Large intestine (tissue), 3 donors: Measurements from ENCODE around the gene OR7A5. TPM values are rescaled to one million over a fixed set of nuclear protein-coding genes. Genes with fewer than 3 reads are reported as not detected.
A peak's percentile ranks its signal among the peaks of the same experiment; 100 is the strongest.
"Not testable (repeated sequence)": the region's sequence is repeated elsewhere in the genome, so short reads cannot be mapped to it uniquely, and the experiment has no call there.

ENCODE experiments used
- DNase-seq, 2 donors: peaks; one replicate each; pipeline versions ENCODE4 v3.0.0 to v3.0.0-alpha.2; 2013
- H3K27ac ChIP-seq: one replicate; pipeline ENCODE4 v1.5.1; 2013; ENCODE audit warnings: low read length
- H3K27me3 ChIP-seq: 2 replicates; pipeline ENCODE4 v1.6.1; 2013; ENCODE audit warnings: low read length; ENCODE audit not compliant: control insufficient read depth, insufficient read depth
- H3K36me3 ChIP-seq: 2 replicates; pipeline ENCODE4 v1.6.1; 2013; ENCODE audit warnings: low read length; ENCODE audit not compliant: control insufficient read depth, insufficient read depth
- H3K4me1 ChIP-seq: one replicate; pipeline ENCODE4 v1.6.1; 2013; ENCODE audit warnings: low read length; ENCODE audit not compliant: control insufficient read depth, insufficient read depth
- H3K4me3 ChIP-seq: one replicate; pipeline ENCODE4 v1.5.1; 2013; ENCODE audit warnings: low read length
- H3K9me3 ChIP-seq: one replicate; pipeline ENCODE4 v1.6.1; 2013; ENCODE audit warnings: mild to moderate bottlenecking, low read depth, low read length, moderate library complexity; ENCODE audit not compliant: control insufficient read depth
- WGBS: methylation state at CpG from one replicate; pipeline ENCODE4 v1.1.5; 2013; ENCODE audit warnings: low lambda C conversion rate; ENCODE audit not compliant: insufficient coverage; 5-methylcytosine and 5-hydroxymethylcytosine counted together
- polyA plus RNA-seq: library from polyadenylated mRNA; unstranded; fragments of 120-200 nt; gene quantifications from one replicate; pipeline ENCODE4 v1.2.1, GENCODE V29; 2013

Gene OR7A5
- polyA plus RNA-seq, 1 donor, result not detected

DNA sequence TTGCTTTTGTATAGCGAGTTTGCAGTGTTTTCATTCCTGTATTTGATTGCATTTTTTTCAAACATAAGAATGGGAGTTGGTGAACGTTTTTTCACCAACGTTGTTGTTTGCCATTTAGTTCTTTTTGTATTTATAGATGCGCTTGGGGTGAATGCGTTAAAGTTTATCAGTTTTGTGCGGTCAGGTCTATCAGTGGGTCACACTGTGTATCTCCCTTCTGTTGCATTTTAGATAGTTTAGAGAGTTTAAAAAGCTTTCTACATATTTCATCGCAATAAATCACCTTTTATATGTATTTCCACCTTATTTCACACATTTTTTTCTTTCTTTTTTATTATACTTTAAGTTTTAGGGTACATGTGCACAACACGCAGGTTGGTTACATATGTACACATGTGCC is 16.4 kb downstream of the OR7A5 start:
- Histone ChIP-seq H3K9me3 (no peaks in the 10 kb centered on the region), H3K27me3 (no peaks in the 10 kb centered on the region), H3K27ac (no peak overlapping the region), H3K36me3 (no peaks in the 10 kb centered on the region), H3K4me1 (no peaks in the 10 kb centered on the region), H3K4me3 (no peak overlapping the region)
- DNase-seq, result no peak
- 57% methylated on average over 4 of the region's 8 CpGs for WGBS

DNA sequence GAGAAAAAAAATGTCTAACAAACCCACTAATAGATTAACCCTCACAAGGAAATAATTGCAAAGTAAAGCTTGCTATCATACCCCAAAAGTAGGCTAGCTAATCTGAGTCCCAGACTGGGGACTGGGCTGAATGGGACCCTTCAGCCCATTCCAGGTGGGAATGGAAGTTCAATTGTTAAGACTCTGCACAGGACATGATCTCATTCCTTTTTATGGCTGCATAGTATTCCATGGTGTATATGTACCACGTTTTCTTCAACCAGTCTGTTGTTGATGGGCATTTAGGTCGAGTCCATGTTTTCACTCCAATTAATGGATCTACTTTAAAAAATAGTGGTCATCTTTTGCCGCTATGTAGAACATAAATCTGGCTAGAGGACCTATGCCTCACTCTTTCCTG is 17.9 kb downstream of the OR7A5 start:
- no CpG with 5 or more reads among the region's 3 CpGs for WGBS
- H3K9me3 ChIP-seq, result no peaks in the 10 kb centered on the region
- H3K4me3 ChIP-seq, result no peak overlapping the region
- no peak for DNase-seq
- H3K27ac ChIP-seq, result no peak overlapping the region
- no peaks in the 10 kb centered on the region for H3K27me3 ChIP-seq
- H3K4me1 ChIP-seq, result no peaks in the 10 kb centered on the region
- no peaks in the 10 kb centered on the region for H3K36me3 ChIP-seq

DNA sequence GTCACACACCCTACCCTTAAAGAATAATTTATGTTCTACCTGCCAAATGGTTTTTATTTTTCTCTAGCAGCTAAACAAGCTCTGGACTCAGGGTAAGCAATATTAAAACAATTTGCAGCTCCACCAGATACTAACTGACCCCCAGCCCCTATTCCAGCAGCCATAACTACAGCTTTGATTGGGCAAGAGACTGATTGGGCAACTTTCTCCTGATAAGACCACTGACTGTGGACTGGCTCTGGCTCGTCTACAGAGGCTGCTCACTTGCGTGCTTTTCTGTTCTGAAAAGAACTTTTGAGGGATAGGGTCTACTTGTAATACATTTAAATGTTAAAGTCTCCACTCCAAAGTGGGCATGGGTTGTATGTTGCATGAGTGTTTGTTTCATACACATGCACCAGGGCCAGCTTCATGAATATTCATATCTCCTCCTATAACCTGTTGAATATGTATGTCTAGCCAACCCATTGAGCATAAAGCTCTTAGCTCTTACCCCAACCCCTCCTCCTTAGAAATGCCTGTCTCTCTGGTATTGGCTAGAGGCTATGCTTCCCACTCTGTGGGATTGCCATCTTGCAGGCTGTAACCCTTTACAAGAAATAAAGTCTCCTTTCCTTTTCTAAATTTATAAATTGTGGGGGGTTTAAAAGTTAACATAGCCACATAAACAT is 19.9 kb downstream of the OR7A5 start:
- Histone ChIP-seq H3K4me3 (no peak overlapping the region), H3K27me3 (no peaks in the 10 kb centered on the region), H3K4me1 (no peaks in the 10 kb centered on the region), H3K9me3 (no peaks in the 10 kb centered on the region), H3K27ac (no peak overlapping the region), H3K36me3 (no peaks in the 10 kb centered on the region)
- no peak for DNase-seq
- no CpG with 5 or more reads among the region's 2 CpGs for WGBS

DNA sequence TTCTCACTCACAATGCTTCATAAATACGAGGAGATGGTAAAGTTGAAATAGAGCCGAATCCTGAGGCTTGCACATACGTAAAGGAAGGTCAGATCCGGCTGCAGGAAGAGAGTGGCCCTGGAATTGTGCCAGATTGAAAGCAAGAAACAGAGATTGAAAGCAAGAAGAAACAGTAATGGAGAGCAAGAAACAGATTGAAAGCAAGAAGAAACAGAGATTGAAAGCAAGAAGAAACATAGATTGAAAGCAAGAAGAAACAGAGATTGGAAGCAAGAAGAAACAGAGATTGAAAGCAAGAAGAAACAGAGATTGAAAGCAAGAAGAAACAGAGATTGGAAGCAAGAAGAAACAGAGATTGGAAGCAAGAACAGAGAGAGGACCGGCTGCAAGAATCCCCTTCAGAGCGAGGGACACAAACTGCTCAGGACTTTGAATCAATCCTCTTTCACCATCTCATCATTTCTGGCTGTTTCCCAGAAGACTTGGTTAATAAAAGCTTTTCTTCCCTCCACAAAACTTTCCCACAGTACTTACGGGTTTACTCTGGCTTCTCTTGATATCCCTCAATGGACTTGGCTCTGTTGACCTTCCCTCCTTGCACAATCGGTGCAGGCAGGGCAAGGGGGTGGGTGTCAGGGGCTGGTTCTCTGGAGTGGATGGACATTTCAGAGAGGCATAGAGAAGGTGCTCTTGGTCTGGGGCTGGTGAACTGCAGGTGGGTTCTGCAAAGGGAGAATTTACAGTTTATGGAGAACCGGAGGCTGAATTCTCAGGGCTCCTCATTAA is 25.5 kb downstream of the OR7A5 start:
- Histone ChIP-seq H3K4me1 (no peaks in the 10 kb centered on the region), H3K27me3 (no peaks in the 10 kb centered on the region), H3K27ac (no peak overlapping the region), H3K36me3 (no peaks in the 10 kb centered on the region), H3K9me3 (no peaks in the 10 kb centered on the region), H3K4me3 (no peak overlapping the region)
- no CpG with 5 or more reads among the region's 9 CpGs for WGBS
- no peak for DNase-seq

DNA sequence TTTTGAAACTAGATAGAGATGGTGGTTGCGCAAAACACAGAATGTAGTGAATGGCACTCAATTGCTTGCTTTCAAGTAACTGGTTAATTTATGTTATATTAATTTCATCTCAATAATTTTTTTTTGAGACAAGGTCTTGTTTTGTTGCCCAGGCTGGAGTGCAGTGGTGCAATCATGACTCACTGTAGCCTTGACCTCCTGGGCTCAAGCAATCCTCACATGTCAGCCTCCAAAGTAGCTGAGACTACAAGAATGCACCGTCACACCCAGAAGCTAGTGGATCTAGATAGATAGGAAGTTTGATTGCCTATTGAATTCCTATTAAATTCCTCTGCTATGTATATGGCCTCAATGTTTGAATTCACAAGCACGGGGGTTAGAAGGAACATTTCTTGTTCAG is 30.2 kb downstream of the OR7A5 start:
- Histone ChIP-seq H3K9me3 (no peaks in the 10 kb centered on the region), H3K27me3 (no peaks in the 10 kb centered on the region), H3K36me3 (no peaks in the 10 kb centered on the region), H3K4me3 (no peak overlapping the region), H3K27ac (no peak overlapping the region), H3K4me1 (no peaks in the 10 kb centered on the region)
- 86% methylated on average over 1 of the region's 3 CpGs for WGBS
- DNase-seq, result no peak

DNA sequence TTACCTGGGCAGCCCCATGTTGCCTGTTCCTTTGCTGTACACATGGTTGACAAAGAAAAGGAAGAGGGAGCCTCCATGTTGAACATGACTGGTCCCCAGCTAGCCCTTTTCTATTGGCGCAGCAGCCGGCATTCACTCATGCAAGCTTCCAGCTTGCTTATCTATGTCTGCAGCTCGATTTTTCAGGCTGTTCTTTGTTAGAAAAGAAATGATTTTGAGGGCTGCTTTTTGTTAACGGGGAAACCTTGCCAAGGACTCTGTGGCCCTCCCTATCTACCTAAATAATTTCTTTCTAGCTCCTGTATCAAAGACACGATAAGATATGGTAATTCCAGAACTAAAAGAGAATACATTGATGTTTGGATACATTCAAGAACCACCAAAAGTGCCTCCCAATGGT is 36.2 kb downstream of the OR7A5 start:
- H3K4me3 ChIP-seq, result no peak overlapping the region
- no peak overlapping the region for H3K27ac ChIP-seq
- WGBS, result 81% methylated on average over 2 of the region's 5 CpGs
- no peaks in the 10 kb centered on the region for H3K27me3 ChIP-seq
- no peaks in the 10 kb centered on the region for H3K4me1 ChIP-seq
- H3K36me3 ChIP-seq, result no peaks in the 10 kb centered on the region
- no peak for DNase-seq
- no peaks in the 10 kb centered on the region for H3K9me3 ChIP-seq

DNA sequence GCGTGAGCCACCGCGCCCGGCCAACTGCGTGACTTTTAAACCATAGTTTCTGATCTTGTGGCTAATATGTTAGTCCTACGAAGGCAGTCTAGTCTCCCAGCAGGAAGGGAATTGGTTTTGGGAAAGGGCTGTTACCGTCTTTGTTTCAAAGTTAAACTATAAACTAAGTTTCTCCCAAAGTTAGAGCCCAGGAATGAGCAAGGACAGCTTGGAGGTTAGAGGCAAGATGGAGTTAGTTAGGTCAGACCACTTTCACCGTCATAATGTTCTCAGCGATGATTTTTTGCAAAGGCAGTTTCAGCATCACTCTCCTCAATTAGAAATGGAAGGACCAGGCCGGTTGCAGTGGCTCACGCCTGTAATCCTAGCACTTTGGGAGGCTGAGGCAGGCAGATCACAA is 39.0 kb downstream of the OR7A5 start:
- H3K4me3 ChIP-seq, result no peak overlapping the region
- WGBS, result 100% methylated on average over 1 of the region's 11 CpGs
- H3K27me3 ChIP-seq, result no peaks in the 10 kb centered on the region
- no peaks in the 10 kb centered on the region for H3K4me1 ChIP-seq
- H3K9me3 ChIP-seq, result no peaks in the 10 kb centered on the region
- DNase-seq, result no peak
- no peak overlapping the region for H3K27ac ChIP-seq
- H3K36me3 ChIP-seq, result no peaks in the 10 kb centered on the region

DNA sequence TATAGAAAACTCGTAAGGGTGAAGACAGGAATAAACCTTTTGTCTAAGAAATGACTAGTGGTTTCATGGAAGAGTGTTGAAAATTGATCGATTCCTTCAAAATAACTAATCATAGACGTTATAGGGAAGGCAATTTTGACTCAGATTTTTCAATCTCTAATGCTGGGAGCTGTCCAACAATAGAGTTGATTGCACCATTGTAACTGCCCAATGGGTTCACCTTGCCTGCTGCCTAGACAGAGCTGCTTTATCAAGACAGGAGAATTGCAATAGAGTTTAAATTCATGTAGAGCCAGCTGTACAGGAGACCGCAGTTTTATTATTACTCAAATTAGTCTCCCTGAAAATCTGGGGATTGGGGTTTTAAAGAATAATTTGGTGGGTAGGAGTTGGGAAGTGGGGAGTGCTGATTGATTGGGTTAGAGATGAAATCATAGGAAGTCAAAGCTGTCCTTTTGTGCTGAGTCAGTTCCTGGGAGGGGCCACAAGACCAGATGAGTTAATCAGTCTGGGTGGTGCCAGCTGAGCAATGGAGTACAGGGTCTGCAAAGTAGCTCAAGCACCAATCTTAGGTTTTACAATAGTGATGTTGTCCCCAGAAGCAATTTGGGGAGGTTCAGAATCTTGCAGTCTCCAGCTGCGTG is 39.8 kb downstream of the OR7A5 start:
- H3K27me3 ChIP-seq, result no peaks in the 10 kb centered on the region
- no peak overlapping the region for H3K27ac ChIP-seq
- H3K4me1 ChIP-seq, result no peaks in the 10 kb centered on the region
- no peak for DNase-seq
- no peaks in the 10 kb centered on the region for H3K36me3 ChIP-seq
- H3K4me3 ChIP-seq, result no peak overlapping the region
- WGBS, result no CpG with 5 or more reads among the region's 5 CpGs
- H3K9me3 ChIP-seq, result no peaks in the 10 kb centered on the region

- H3K36me3 ChIP-seq, H3K27ac ChIP-seq, DNase-seq, H3K4me1 ChIP-seq, H3K4me3 ChIP-seq, H3K27me3 ChIP-seq, H3K9me3 ChIP-seq: not testable (repeated sequence)
- 100% methylated on average over 1 of the region's 6 CpGs for WGBS
These were observed 42.7 kb downstream of the OR7A5 start for GRCh38 chr19:14792250-14792649.

- Histone ChIP-seq H3K27me3 (no peaks in the 10 kb centered on the region), H3K36me3 (no peaks in the 10 kb centered on the region), H3K27ac (no peak overlapping the region), H3K9me3 (no peaks in the 10 kb centered on the region), H3K4me3 (no peak overlapping the region), H3K4me1 (no peaks in the 10 kb centered on the region)
- no CpG with 5 or more reads among the region's 18 CpGs for WGBS
- peak in 1 of 2 donors; percentile 3 for DNase-seq
These were observed 48.5 kb downstream of the OR7A5 start for GRCh38 chr19:14786421-14786851.
